ENCODE measurements around the gene GOLGA6L25.
"Not testable (repeated sequence)": the region's sequence is repeated elsewhere in the genome, so short reads cannot be mapped to it uniquely, and the experiment has no call there.

The GOLGA6L25 gene

GRCh38 chr15:28553268-28553667, at the start of gene GOLGA6L25:
Gene GOLGA6L25, plus strand, starts transcription at chr15:28553568. Its CDS starts 61 bp downstream, at chr15:28553629.
- not testable (repeated sequence) for ATAC-seq

- peak; percentile 27; the same call in 2 of the 3 replicates for ATAC-seq
Observed at GRCh38 chr15:28508217-28508889, 45.0 kb upstream of the GOLGA6L25 start.

- ATAC-seq = not testable (repeated sequence)
Observed at GRCh38 chr15:28514128-28514527, 39.2 kb upstream of the GOLGA6L25 start.

- ATAC-seq = not testable (repeated sequence)
Observed at GRCh38 chr15:28515208-28515607, 38.2 kb upstream of the GOLGA6L25 start.

GRCh38 chr15:28532954-28533353, 20.4 kb upstream of the GOLGA6L25 start, which contains the start of gene GOLGA8G:
Gene GOLGA8G, minus strand, starts transcription at chr15:28532971. Its CDS starts 62 bp downstream, at chr15:28532909.
- ATAC-seq = not testable (repeated sequence)

- not testable (repeated sequence) for ATAC-seq
Observed at GRCh38 chr15:28573351-28573750, 20.0 kb downstream of the GOLGA6L25 start.

GRCh38 chr15:28588977-28589606, 35.7 kb downstream of the GOLGA6L25 start:
- ATAC-seq = peak; percentile 47; the same call in 1 of the 3 replicates

- not testable (repeated sequence) for ATAC-seq
Observed at GRCh38 chr15:28589769-28590168, 36.4 kb downstream of the GOLGA6L25 start.

- not testable (repeated sequence) for ATAC-seq
Observed at GRCh38 chr15:28592395-28592794, 39.0 kb downstream of the GOLGA6L25 start.

GRCh38 chr15:28593424-28594129, 40.2 kb downstream of the GOLGA6L25 start:
- not testable (repeated sequence) for ATAC-seq

- not testable (repeated sequence) for ATAC-seq
Observed at GRCh38 chr15:28597471-28597870, 44.1 kb downstream of the GOLGA6L25 start.

- ATAC-seq = not testable (repeated sequence)
Observed at GRCh38 chr15:28598209-28598608, 44.8 kb downstream of the GOLGA6L25 start.

GRCh38 chr15:28602152-28602551, 48.8 kb downstream of the GOLGA6L25 start:
- ATAC-seq = not testable (repeated sequence)
